NOMO-1 treated with dmso at 0.1 percent for 144 hours (cell line): ENCODE measurements around the gene CASP7.

Experiments used
- DNase-seq: peaks from one replicate; lab custom pipeline; 2025; ENCODE audit not compliant: unreplicated experiment; lab: John Stamatoyannopoulos, UW

The CASP7 gene

DNA sequence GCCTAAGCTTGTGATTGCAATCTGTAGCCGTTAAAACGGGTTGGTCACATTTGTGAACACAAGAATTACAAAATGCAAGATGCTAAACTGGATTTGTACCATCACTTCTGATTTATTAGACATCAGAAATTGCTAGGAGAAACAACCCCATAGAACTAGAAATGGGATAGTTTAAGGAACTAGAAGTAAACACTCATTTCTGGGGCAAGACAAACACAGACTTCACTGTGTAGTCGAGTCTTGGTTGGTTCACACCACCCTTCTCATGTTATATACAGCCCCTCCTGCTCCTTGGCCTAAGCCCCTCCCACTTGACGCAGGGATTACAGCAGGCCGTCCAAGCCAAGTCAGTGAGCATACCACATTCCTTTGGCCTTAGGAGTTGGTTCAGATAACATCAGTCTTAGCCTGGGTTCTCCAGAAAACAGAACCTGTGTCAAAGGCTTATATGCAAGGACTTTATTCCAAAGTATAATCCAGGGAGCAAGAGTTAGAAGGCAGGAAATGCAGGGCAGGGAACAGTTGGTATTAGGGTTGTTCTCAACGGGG is 13.8 kb upstream of the CASP7 start:
- no peak for DNase-seq

DNA sequence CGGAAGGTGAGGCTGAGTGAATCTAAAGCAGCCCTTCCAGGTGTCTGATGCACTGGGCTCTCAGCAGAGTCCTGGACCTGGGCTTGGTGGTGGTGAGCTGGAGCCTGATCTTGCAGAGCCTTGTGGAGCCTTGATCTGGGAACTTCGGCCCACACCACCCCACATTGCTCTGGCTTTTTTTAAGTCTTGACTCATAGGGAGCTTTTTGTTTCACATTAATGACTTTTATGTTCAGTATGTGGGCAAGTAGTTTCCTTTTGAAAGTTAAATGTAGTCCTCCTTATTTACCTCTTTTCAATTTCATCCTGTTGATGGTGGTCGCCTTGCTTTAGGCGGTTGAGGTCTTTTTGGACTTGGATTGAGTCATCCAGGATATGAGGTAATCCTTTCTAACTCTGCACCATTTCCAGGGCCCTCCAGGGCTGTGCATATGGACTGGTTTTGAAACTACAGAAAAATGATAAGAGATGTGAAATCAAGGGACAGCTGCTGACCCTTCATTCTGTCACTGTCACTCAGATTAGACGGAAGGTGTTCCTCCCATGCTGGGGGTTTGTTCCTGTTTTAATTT is 12.9 kb upstream of the CASP7 start:
- no peak for DNase-seq

DNA sequence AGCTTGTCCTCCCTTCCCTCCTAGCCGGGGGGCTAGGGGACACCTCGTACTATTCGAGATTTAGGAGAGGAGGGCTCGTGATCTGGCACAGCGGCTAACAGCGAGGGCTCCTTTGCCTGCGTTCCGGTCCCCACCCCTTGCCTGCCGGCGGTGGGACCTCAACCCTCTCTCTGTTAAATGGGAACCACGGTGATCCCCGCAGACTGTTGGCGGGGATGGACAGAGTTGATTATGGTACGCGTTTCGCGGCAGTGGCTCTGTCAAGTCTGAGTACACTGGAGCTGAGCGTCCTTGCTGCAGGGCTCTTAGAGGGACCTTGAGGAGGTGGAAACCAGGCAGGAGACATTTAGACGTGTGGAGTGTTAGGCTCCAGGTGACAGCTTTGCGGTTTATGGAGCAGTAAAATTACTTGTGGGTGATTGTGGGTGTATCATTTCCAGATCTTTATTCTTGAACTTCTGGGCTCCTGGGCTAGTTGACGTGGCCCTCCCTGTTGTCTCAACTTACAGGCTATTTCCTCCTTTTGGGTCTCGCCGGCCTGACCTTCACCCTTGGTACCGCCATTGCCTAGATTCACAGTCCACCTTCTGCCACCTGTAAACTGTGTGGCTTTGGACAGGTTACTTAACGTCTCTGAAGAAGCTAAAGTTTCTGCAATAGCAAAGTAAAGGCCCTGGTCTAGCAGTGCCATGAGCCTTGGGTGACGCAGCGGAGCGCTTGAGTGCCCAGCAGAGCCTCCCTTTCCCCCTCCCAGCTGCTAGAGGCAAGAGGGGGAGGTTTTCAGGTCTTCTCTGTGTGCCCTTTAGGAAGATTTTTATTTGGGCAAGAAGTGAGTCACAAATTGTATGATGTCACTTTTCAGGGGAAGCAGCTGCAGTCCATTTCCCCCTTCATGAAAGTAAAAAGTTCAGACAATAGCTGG is 739 bp downstream of the CASP7 start:
- DNase-seq: peak; percentile 51

DNA sequence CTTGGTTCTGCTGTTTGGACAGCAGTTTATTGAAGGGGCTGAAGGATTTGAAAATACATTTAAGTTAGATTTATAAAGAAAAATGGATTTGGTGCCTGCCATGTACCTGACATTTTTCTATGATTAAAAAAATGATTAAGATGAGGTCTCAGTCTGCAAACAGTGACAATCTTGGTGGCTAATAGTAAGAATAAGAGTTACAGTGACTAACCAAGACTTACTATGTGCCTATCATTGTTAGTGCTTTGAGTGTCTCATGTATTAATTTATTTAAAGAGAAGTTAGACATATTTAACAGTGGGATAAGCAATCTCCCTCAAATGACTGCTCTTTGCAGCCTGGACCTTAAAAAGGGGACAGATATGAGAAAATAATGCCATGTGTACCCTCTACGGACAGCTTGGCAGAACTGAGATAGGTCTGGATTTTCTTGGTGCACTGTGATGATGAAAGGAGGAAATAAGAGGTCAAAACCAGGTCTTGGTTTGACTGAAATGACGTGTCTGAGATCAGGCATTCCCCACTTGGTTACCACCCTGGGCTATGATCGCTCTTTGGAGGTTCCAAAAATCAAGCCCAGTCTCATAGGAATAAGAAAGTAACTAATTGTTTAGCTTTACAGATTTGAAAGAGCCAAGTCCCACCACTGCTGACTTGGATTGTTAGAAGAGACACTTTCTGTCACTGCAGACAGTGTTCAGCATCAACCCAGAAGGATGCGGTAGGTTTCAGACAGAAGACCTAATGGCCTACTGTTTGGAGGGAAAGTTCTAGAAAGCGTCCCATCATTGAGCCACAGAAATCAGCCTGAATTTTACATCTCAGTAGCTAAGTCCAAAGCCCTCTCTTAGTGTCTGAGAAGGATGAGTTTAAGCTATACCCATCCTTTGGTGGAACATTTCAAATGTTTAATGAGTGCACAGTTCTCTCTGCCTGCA is 2.1 kb downstream of the CASP7 start:
- DNase-seq: no peak

DNA sequence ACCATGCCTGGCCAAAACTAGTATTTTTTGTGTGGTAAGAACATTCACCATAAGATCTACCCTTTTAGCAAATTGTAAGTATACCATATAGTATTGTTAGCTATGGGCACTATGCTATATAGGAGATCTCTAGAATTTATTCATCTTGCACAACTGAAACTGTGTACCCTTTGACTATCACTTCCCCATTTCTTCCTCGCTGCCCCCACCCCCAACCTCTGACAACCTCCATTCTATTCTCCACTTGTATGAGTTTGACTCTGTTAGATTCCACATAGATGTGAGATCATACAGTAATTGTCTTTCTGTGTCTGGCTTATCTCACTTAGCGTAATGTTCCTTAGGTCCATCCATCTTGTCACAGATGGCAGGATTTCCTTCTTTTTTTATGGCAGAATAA is 3.6 kb downstream of the CASP7 start:
- DNase-seq: peak; percentile 12

DNA sequence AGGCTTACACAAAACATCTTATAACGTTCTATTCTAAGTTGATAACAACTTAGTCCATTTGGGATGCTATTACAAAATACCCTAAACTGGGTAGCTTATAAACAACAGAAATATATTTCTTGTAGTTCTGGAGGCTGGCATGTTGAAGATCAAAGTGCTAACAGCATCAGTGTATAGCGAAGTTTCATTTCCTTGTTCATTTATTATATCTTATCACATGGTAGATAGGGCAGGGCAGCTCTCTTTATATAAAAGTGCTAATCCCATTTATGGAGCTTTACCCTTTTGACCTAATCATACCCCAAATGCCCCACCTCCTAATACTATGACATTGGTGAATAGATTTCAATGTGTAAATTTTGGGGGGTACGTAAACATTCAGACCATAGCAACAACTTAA is 6.3 kb downstream of the CASP7 start:
- DNase-seq: no peak

DNA sequence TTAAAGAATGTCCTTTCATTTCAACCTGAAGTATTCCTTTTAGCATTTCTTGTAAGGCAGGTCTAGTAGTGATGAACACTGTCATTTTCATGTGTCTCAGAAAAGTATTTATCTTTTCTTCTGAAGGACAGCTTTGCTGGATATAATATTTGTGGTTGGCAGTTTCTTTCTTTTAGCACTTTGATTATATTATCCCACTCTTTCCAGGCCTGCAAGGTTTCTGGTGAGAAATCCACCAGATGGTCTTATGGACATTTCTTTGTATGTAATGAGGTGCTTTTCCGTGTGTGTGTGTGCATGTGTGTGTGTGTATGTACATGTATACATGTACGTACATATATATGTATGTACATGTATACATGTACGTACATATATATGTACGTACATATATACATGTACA is 7.3 kb downstream of the CASP7 start:
- DNase-seq: no peak

DNA sequence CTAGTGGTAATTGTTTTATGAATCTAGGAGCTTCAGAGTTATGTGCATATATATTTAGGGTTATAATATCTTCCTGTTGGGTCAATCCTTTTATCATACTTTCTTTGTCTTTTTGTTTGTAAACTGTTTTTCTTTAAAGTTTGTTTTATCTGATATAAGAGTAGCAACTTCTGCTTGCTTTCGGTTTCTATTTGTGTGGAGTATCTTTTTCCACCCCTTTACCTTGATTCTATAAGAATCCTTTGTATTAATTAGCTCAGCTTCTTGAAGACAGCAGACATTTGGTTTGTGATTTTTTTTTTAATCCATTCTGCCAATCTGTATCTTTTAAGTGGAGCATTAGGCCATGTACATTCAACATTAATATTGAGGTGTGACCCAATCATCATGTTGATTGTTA is 9.3 kb downstream of the CASP7 start:
- DNase-seq: no peak

DNA sequence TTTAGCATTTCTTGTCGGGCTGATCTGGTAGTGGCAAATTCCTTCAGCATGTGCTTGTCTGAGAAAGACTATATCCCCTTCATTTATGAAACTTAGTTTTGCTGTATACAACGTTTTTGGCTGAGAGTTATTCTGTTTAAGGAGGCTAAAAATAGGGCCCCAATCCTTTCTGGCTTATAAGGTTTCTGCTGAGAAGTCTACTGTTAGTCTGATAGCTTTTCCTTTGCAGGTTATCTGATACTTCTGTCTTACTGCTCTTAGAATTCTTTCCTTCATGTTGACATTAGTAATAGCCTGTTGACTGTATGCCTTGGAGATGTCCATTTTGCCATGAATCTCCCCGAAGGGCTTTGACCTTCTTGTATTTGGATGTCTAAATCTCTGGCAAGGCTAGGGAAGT is 9.9 kb downstream of the CASP7 start:
- DNase-seq: no peak

DNA sequence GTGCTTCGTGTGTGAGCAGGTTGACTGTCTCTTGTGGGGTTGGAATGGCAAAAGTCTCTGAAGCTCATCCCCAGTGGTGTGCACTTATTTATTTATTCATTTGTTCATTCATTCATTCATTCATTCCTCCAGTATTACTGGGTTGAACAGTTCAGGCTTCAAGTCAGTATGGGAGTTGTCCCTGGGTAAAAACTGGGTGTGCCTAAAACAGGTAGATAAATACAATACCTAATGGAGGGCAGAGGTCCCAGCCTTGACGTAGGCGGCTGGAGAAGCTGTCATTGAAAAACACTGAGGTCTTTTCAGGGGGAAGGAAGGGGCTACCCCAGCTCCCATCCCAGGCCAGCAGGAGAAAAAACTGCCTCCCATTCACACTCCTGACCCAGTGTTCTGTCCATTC is 11.0 kb downstream of the CASP7 start:
- DNase-seq: no peak

DNA sequence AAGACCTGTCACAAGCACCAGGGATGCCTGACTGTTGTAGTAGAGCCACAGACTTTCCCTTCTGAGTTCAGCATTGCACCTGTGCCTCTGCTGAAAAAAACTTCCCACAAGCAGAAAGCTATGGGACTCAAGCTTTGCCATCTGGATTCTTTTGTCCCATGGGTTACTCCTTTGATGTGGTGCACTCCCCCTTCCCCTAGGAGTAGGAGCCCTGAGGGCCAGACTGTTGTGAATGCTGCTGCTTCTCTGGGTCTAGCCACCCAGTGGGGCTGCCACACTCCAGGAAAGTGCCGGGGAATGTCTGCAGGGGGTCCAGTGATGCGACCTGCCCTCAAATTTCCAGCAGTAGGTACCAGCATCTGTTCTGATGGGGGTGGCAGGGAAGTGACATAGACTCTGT is 11.7 kb downstream of the CASP7 start:
- DNase-seq: no peak

DNA sequence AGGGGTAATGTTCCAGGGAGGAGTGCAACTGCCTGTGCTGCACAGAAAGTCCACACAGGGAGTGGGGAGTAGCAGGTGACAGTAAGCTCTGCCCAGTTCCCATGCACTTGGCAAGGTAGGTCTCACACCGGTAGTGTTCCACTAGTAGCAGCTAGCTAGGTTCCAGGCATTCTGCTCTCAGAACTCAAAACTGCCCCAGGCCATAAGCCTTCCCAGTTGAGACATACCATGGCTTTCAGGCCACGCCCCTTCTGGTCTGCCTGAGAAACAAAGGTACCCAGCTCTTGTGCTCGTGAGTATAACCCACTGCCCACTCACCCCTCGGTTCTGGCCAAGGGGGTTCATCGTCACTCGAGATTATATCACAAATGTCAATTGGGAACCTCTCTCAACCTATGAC is 12.6 kb downstream of the CASP7 start:
- no peak for DNase-seq

DNA sequence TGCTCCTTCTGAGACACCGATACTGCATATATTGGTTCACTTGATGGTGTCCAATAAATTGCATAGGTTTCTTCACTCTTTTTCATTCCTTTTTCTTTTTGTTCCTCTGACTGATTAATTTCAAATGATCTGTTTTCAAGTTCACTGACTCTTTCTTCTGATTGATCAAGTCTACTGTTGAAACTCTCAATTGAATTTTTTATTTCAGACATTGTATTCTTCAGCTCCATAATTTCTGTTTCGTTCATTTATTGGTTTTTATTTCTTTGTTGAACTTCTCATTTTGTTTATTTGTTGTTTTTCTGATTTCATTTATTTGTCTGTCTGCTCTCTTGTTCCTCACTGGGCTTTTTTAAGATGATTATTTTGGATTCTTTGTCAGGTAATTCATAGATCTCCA is 13.6 kb downstream of the CASP7 start:
- no peak for DNase-seq

DNA sequence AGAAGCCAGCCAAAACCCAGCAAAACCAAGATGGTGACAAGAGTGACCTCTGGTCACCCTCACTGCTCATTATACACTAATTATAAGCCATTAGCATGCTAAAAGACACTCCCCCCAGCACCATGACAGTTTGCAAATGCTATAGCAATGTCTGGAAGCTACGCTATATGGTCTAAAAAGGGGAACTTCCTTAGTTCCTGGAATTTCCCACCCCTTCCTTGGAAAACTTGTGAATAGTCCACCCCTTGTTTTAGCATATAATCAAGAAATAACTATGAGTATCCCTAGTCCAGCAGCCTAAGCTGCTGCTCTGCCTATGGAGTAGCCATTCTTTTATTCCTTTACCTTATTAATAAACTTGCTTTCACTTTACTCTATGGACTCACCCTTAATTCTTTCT is 16.0 kb downstream of the CASP7 start:
- no peak for DNase-seq

DNA sequence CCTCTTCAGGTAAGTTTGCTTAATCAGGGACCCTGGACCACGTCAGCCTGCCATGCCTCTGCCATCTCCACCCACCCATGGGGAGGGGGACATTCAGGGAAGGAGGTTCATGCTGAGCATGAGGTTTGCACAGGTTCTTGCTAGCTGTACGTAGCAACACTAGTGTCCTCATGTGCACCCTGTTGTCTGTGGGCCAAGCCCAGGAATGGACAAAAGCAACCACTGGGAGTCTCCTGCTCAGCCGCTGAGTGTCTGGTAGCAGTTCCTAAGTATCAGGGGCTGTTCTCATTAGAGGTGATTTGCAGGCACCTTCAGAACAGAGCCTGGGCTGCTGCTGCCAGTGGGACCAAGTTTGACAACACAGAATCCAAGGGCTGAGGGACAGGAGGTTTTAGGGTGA is 17.9 kb downstream of the CASP7 start:
- no peak for DNase-seq

DNA sequence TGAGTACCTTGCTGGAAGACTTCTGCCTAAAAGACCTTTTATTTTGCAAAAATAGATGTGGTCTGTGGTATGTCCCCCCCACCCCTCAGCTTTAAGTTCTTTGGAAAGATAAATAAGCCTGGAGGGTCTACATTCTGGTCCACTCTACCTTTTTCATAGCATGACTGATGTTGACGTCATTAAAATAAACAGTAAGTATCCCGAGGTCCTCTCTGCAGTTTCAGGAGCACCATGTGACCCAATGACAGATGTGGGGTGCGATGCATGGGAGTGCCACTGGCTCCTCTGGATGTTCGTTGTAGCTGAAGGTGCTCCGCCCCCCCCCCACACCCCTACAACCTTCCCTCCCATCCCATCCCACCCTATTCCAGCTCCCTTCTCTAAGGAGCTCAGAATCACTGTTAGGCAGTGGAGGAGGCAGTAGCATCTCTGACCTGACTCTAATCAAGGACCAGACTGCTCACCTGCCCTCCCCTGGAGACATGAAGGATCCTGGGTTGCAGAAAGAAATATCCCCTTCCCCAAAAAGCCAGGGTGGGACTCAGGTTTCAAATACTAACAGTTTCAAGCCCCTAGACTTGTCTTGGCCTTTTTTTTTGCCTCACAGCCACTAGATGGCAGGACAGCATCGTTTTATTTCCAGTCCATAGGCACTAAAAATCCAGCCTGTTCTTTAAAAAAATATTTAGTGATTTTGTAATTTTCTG is 25.1 kb downstream of the CASP7 start:
- DNase-seq: no peak

DNA sequence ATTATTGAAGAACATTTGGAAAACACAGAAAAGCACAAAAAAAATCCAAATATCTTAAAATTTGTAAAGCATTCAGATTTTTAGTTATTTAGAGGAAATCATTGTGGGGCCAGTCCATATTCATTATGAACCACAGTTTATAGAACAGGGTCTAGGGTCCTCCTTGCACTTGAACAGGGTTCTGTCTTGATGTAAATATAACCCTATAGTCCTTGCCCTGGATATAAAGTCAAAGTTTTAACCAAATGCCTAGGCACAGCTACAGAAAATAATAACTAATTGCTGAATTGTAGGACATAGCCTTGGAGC is 25.6 kb downstream of the CASP7 start:
- no peak for DNase-seq

DNA sequence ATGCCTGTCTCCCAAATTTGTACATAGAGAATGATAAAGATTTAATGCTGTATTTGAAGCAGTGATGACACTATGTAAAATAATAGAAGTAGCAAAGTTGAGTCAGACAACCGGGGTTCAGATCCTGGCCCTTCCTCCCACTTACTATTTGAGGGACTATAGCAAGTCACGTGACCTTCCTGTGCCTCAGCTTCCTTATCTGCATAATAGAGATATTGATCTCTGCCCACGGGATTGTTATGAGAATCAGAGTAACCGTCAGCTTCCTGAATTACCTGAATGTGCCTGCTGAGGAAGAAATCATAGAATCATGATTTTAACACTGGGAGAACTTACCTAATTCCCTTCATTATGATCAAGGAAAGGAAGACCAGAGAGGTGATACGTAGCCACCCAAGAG is 26.9 kb downstream of the CASP7 start:
- no peak for DNase-seq

DNA sequence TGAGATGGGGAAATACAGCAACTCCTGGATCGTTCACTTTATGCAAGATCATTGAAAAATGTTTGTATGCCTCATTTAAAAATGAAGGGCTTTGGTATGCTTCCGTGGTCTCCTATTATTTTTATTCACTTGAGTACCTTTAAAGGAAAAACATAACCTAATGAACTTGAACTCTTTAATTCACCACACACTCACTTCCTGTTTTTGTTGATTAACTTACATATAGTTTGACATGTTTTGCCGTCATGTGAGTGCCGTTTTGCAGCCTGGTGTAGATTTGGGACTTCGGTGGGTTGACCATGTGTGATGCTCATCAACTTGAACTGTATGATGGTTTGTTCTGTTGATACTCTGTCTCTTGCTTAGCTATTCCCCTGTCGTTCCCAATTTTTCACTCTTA is 28.9 kb downstream of the CASP7 start:
- DNase-seq: no peak

DNA sequence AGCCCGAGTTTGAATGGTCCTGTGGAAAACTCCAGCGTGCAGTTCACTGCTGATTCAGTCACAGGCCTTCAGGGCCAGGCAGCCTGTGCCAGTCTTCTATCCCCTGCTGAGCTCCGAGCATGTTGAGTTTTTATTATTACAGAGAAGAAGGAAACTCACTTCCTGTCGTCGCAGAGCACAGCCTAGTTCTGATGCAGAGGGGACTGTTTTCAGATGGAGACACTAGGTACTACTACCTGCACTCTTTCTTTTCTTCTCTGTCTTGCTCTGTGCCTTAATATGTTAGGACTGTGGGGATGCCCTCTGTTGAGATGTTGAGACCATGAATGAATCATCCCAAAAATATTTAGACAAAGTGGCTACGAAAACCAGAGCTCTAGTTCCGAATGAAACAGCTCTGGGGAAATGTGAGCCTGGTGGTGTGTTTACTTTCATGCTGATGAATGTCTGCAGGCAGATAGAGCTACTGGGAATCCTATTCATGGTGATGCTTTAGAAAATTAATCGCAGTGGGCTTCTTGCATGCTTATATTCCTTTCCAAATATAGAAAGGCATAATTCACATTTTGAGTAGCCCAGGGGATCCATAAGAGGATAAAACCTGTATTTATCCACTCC is 29.6 kb downstream of the CASP7 start:
- no peak for DNase-seq

DNA sequence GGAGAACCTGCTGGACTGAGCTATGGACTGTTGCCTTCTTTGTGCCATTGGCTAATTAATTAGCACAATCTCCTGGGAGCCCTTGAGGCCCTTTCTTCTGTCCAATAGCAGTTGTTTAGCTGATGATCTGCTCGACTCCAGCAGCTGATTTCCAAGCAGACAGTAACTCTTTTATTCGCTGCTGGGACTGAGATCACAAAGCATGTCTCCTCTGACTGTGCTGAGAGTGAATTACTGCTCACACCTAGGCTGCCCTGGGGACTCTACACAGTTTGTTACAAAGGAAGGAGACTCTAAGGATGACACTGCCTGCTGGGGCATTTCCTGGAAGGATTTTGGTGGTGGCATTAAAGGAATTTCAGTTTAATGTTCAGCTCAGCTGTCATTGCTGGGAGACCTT is 31.4 kb downstream of the CASP7 start:
- no peak for DNase-seq
